ENCODE measurements around the gene TM7SF2.
"Not testable (repeated sequence)": the region's sequence is repeated elsewhere in the genome, so short reads cannot be mapped to it uniquely, and the experiment has no call there.

Gene TM7SF2

DNA sequence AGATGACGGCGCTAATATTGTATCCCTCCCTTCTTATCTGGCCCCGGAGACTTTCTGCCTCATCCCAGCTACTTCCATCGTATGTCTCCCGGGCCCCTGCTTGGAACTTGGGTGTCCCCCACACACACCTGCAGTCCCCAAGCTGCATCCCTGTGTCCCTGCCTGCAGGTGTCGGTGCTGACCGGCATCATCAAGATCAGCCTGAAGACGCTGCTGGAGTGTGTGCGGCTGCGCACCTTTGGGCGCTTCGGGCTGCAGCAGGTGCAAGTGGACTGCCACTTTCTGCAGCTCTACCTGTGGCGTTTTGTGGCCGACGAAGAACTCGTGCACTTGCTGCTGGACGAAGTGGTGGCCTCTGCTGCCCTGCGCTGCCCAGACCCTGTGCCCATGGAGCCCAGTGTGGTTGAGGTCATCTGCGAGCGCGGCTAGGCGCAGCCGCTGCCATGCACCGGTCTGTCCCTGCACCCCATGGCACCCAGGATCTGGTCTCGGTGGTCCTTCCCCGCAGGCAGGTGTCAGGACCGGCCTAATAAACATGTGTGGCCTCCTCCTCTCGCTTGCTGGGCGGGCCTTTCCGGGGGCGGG is 421 bp upstream of the TM7SF2 start:
- intact Hi-C loops (cut with DNase I) = loop anchor here (10.0 kb wide), 1 partner anchor 186 kb away; the partner anchor contains the start of gene PPP2R5B
- DNase-seq = no peak

DNA sequence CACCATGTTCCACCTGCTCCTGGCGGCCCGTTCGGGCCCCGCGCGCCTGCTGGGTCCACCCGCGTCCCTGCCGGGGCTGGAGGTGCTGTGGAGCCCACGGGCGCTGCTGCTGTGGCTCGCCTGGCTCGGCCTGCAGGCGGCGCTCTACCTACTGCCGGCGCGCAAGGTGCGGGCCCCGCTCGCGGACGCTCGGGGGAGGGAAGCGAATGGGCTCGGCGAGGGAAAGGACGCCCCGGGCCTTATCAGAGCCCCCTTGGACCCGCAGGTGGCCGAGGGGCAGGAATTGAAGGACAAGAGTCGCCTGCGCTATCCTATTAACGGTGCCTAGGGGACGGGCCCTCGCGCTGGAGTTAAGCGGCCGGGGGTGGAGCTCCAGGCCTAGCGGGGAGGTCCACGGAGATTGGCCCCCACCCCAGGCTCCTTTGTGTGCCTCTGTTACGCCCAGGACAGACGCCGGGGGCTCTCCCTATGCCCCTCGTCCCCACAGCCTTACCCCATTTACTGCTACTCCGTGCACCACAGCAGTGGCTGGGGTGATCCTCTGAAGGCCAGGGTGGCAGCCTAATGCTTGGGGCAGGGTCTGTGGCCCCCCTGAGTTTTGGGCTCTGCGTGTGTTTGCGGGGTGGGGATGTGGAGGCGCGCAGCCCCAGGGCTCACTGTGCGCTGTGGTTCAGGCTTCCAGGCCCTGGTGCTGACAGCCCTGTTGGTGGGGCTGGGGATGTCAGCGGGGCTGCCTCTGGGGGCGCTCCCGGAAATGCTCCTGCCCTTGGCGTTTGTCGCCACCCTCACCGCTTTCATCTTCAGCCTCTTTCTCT is 1.1 kb downstream of the TM7SF2 start:
- DNase-seq = peak in 39 of 42 donors; percentile 26 to 83 (median 67)
- intact Hi-C loops (cut with DNase I) = loop anchor here (10.0 kb wide), 1 partner anchor 188 kb away; the partner anchor contains the start of gene PPP2R5B

DNA sequence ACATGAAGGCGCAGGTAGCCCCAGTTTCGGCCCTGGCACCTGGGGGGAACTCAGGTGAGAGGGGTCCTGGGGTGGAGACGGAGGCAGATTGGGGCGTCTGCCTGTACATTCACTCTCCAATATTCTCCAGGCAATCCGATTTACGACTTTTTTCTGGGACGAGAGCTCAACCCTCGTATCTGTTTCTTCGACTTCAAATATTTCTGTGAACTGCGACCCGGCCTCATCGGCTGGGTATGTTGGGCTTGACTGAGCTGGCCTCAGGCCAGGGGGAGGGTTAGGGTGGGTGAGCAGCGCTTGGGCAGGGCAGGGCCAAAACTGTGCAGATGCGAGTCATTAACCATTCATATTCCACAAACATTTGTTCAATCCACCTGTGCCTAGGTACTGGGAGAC is 1.7 kb downstream of the TM7SF2 start:
- intact Hi-C loops (cut with DNase I) = loop anchor here (10.0 kb wide), 1 partner anchor 189 kb away; the partner anchor contains the start of gene PPP2R5B
- no peak for DNase-seq

- no peak for DNase-seq
- intact Hi-C loops (cut with DNase I) = loop anchor here (10.0 kb wide), 1 partner anchor 189 kb away; the partner anchor contains the start of gene PPP2R5B
These were observed 2.2 kb downstream of the TM7SF2 start for GRCh38 chr11:65113839-65114238.

DNA sequence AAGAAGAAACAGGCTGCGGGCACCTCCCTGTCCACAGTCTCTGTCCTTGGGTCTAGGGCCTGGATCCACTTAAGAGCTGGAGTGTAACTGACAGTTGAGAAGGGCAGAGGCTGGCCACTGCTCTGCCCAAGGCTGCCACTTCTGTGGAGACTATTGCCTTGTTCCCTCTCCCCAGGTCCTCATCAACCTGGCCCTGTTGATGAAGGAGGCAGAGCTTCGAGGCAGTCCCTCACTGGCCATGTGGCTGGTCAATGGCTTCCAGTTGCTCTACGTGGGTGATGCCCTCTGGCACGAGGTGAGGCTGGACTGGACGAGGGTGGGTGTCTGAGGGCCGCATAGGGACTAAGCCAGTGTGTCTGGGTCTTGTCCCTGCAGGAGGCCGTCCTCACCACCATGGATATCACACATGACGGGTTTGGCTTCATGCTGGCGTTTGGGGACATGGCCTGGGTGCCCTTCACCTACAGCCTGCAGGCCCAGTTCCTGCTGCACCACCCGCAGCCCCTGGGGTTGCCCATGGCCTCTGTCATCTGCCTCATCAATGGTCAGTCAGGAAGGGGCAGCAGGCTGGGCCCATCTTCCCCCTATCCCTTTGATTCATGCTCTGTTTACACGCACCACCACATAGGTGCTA is 3.0 kb downstream of the TM7SF2 start:
- intact Hi-C loops (cut with DNase I) = loop anchor here (10.0 kb wide), 1 partner anchor 190 kb away; the partner anchor contains the start of gene PPP2R5B
- DNase-seq = no peak

DNA sequence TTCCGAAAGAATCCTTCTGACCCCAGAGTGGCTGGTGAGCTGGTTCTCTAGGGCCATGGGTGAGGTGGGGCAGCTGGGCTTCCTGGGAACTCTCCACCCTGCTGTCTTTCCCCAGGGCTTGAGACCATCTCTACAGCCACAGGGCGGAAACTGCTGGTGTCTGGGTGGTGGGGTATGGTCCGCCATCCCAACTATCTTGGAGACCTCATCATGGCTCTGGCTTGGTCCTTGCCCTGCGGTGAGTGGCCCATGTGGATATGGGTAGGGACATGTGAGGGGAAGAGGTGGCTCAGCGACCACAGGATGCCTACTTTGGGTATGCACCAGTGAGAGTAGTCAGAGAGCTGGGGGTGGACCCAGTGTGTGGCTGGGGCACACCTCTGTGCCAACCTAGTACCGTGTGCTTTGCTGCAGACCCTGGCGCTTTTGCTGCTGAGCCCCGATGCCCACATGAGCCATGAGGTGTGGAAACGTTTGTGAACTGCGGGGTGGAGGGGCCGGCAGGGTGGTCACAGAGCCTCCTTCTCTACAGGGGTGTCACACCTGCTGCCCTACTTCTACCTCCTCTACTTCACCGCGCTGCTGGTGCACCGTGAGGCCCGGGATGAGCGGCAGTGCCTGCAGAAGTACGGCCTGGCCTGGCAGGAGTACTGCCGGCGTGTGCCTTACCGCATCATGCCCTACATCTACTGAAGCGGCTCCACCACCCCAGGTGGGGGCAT is 3.9 kb downstream of the TM7SF2 start:
- no peak for DNase-seq
- intact Hi-C loops (cut with DNase I) = loop anchor here (2.0 to 10.0 kb wide), 3 partner anchors 31 to 191 kb away; partner anchors contain the start of genes CDCA5, PPP2R5B and ZFPL1

- intact Hi-C loops (cut with DNase I) = loop anchor here (2.0 to 10.0 kb wide), 3 partner anchors 32 to 192 kb away; partner anchors contain the start of genes CDCA5, PPP2R5B and ZFPL1
- DNase-seq = peak in 16 of 42 donors; percentile 18 to 55 (median 41)
These were observed 4.9 kb downstream of the TM7SF2 start for GRCh38 chr11:65116370-65117205.

GRCh38 chr11:65117206-65118096 is 5.8 kb downstream of the TM7SF2 start, which contains the start of gene ZNHIT2:
Gene ZNHIT2 (minus strand): TSS chr11:65117701. CDS start chr11:65117653, 48 bp downstream.
- intact Hi-C loops (cut with DNase I) = loop anchor here (2.0 to 10.0 kb wide), 3 partner anchors 33 to 193 kb away; partner anchors contain the start of genes CDCA5, PPP2R5B and ZFPL1
- DNase-seq = peak; percentile 98 to 100 (median 100)

GRCh38 chr11:65118097-65118837 is 6.6 kb downstream of the TM7SF2 start:
- no peak for DNase-seq
- intact Hi-C loops (cut with DNase I) = loop anchor here (10.0 kb wide), 1 partner anchor 193 kb away; the partner anchor contains the start of gene PPP2R5B

- intact Hi-C loops (cut with DNase I) = loop anchor here (10.0 kb wide), 1 partner anchor 194 kb away; the partner anchor contains the start of gene PPP2R5B
- not testable (repeated sequence) for DNase-seq
These were observed 7.4 kb downstream of the TM7SF2 start for GRCh38 chr11:65118891-65119669.

DNA sequence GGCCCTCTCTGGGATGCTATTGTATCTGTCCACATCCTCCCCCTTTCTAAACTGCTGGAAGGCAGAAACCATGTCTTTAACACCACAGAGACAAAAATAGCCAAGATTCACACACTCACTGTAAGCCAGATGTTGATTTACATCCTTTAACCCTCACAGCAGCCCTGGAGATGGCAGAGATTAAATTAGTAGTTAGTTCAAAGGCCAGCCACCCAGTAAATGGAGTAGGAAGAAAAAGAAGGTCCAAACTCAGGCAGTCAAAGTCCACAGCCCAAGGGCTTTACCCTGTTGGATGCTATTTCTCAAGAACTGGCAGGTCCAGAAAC is 8.0 kb downstream of the TM7SF2 start:
- intact Hi-C loops (cut with DNase I) = loop anchor here (10.0 kb wide), 1 partner anchor 195 kb away; the partner anchor contains the start of gene PPP2R5B
- no peak for DNase-seq

GRCh38 chr11:65120831-65121230 is 9.2 kb downstream of the TM7SF2 start:
- intact Hi-C loops (cut with DNase I) = loop anchor here (10.0 kb wide), 1 partner anchor 316 kb away; the partner anchor contains the start of gene MAP4K2
- DNase-seq = no peak

DNA sequence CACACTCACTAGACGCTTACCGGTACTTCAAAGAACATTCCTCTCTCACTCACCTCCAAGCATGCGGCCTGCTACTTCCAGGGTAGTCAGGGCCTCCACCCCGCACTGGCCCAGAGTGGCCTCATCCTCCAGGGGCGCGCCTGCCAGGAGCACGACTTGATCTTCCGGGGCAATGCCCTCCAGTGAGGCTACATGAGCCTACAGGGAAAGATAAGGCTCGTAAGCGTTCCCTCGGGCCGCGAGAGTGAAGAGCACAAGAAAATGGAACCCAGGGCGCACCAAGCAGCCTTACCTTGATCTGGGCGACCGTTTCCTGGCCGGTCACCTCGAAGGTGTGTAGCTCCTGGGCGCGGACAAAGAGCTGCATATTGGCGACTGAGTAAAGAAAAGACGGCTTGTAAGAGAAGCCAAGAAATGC is 9.8 kb downstream of the TM7SF2 start:
- no peak for DNase-seq

GRCh38 chr11:65121865-65122696 is 10.4 kb downstream of the TM7SF2 start, which contains the start of the genes FAU and MRPL49:
Gene FAU (minus strand): TSS chr11:65122134. CDS start chr11:65121813, 321 bp downstream.
Gene MRPL49 (plus strand): TSS chr11:65122321. CDS start chr11:65122347, 26 bp downstream.
- intact Hi-C loops (cut with DNase I) = loop anchor here (10.0 kb wide), 1 partner anchor 317 kb away; the partner anchor contains the start of gene MAP4K2
- DNase-seq = peak; percentile 95 to 99 (median 98)

More for the DNA sequence above, 9.8 kb downstream of the TM7SF2 start:
- intact Hi-C loops (cut with DNase I) = loop anchor here (10.0 kb wide), 1 partner anchor 317 kb away; the partner anchor contains the start of gene MAP4K2

Measured in head of caudate nucleus (tissue), 42 donors.